ENCODE results near the gene CERK. TPM values are rescaled to one million over a fixed set of nuclear protein-coding genes. Genes with fewer than 3 reads are reported as not detected.
A peak's percentile ranks its signal among the peaks of the same experiment; 100 is the strongest.
"Not testable (repeated sequence)": the region's sequence is repeated elsewhere in the genome, so short reads cannot be mapped to it uniquely, and the experiment has no call there.

Gene CERK
- total RNA-seq, 1 donor from 2014 or later: 69.0 TPM

DNA sequence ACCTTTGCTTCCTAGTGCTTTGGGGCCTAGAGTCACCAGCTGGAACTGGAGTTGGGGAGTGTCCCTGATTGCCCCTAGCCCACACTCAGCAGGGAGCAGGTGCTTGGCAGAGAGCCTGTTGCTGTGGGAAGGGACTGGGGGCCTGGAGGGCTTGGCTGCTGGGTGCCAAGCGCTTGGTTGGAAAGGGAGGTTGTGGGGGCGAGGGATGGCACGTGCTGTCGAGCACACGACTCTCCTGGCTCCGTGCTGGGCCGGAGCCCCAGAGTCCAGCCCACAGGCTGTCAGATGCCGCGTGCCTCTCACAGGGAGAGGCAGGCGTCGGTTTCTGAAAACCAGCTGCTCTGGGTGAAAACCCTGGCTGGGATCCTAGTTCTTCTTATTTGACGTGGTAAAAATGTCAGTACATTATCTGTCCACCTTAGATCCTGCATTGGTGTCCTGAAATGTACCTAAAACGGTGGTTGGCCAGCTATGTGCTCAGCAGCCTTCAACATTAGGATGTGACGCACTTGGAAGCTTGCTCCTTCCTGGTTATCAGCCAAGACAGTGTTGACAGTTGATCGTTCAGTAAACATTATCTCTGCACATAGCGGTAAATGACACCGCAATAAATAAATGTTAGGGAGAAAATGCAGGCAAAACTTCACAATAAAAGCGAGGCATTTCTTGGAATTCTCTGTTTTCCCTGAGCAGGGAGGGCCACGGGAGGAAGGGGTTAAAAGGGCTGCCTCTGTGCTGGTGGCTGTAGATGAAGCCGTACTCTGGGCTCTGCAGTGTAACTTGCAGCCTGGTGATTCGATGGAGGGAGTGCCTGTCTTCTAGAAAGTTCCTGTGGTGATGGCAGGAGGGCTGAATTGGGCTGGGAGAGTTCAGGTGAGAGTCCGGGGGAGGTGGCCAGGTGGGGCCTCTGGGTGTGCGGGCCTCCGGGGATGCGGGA is 88.6 kb downstream of the CERK start:
- DNase-seq (peak; percentile 67), ATAC-seq (ENCODE audit: poor library complexity) (peak; percentile 70)
- intact Hi-C loops (cut with DNase I): no loop called here

DNA sequence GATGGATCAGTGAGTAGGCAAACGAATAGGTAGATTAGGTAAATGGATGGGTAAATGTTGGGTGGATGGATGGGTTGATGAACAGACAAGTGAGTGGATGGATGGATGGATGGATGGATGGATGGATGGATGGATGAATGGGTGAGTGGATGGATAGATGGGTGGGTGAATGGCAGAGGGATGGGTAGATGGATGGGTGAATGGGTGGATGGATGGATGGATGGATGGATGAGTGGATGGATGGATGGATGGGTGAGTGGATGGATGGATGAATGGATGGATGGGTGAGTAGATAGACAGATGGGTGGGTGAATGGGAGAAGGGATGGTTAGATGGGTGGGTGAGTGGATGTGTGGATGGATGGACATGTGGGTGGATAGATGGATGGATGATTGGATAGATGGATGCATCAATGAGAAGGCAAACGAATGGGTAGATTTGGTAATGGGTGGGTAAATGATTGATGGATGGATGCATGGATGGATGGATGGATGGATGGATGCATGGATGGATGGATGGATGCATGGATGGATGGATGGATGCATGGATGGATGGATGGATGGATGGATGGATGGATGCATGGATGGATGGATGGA is 89.7 kb downstream of the CERK start:
- intact Hi-C loops (cut with DNase I); ATAC-seq (ENCODE audit: poor library complexity); DNase-seq: not testable (repeated sequence)

GRCh38 chr22:46646531-46647215 is 91.4 kb downstream of the CERK start:
- DNase-seq (no peak), ATAC-seq (ENCODE audit: poor library complexity) (no peak)
- intact Hi-C loops (cut with DNase I): no loop called here

DNA sequence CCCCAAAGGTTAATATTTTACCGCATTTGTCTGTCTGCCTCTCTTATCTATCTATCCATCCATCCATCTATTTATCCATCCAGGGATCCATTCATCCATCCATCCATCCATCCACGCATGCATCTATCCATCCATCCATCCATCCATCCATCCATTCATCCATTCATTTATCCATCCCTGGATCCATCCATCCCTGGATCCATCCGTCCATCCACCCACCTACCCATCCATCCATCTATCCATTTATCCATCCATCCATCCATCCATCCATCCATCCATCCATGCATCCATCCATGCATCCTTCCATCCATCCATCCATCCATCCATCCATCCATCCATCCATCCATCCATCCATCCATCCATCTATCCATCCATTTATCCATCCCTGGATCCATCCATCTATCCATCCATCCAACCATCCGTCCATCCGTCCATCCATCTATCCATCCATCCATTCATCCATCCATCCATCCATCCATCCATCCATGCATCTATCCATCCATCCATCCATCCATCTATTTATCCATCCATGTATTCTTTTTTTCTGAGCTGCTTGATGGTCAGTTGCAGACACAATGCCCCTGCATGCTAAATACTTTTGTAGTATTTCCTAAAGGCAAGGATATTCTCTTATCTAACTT is 95.1 kb downstream of the CERK start:
- intact Hi-C loops (cut with DNase I); DNase-seq; ATAC-seq (ENCODE audit: poor library complexity): not testable (repeated sequence)

DNA sequence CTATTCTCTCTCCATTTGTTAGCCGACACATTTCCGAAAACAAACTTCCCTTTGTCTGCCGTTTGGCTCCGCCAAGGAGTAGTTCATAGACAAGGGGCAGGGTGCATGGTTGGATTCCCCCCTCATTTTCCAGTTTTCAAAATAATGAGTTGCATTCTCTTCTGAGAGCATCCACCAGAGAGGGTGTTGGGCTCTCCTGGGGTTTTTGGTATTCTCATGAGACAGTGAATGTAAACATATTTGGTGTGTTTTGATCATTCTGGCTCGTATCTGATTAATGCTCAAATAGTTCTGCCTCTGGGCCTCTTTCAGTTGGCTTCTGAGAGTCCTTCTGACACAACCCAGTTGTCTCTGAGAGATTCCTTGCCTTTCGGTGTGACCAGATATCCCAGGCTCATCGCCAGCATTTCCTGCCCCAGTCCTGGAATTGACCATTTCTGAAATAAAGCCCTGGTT is 96.2 kb downstream of the CERK start:
- intact Hi-C loops (cut with DNase I): no loop called here
- ATAC-seq (ENCODE audit: poor library complexity) (no peak), DNase-seq (no peak)

GRCh38 chr22:46640293-46641055 is 97.6 kb downstream of the CERK start:
- intact Hi-C loops (cut with DNase I): no loop called here
- DNase-seq: no peak

DNA sequence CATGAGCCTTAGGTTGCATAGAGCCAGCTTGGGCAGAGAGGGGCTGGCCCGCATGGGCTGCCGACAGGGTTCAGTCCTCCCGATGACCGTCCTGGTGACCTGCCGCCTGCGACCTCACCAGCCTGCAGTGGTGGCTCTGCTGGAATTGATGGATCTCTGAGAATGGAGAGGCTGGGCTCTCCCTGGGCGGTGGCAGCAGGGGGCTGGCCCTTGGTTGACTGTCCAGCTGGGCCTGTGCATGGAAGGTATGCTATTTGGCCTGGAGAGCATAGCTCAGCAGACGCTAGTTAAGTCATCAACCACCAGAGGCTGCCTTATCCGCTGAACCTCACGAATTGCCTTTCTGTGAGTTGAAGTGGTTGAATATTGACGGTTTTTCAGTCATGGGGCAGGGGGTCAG is 98.2 kb downstream of the CERK start:
- ATAC-seq (ENCODE audit: poor library complexity): no peak
- DNase-seq: no peak
- intact Hi-C loops (cut with DNase I): no loop called here

More at GRCh38 chr22:46640293-46641055, 97.6 kb downstream of the CERK start:
- no peak for ATAC-seq (ENCODE audit: poor library complexity)

- no peak for DNase-seq
- ATAC-seq (ENCODE audit: poor library complexity): peak; percentile 21
- intact Hi-C loops (cut with DNase I): no loop called here
Observed at GRCh38 chr22:46638601-46639431, 99.2 kb downstream of the CERK start.

- DNase-seq: no peak
- intact Hi-C loops (cut with DNase I): no loop called here
- ATAC-seq (ENCODE audit: poor library complexity): no peak
Observed at GRCh38 chr22:46637711-46638600, 100.1 kb downstream of the CERK start.

GRCh38 chr22:46636221-46637002 is 101.6 kb downstream of the CERK start:
- intact Hi-C loops (cut with DNase I): no loop called here
- ATAC-seq (ENCODE audit: poor library complexity) (no peak), DNase-seq (no peak)

DNA sequence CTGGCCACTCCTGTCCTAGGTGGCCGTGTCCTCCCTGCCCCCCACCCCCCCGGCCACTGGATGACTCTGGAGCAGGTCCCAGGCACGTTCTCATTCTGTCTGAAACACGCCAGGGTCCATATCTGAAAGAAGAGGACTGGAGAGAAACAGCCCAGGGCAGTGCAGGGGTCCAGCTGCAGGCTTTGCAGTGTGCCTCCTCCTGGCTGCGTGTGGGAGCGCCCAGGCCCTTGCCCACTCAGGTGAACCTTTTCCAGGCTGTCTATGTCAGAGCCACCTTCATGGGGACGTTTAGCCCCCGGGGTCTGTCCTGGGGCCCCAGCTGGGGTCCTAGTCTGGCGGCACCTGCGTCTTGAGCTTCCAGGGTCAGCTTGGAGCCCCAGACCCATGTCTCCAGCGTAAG is 102.3 kb downstream of the CERK start:
- intact Hi-C loops (cut with DNase I): no loop called here
- DNase-seq (no peak), ATAC-seq (ENCODE audit: poor library complexity) (peak; percentile 18)

GRCh38 chr22:46634973-46635685 is 102.9 kb downstream of the CERK start:
- ATAC-seq (ENCODE audit: poor library complexity); intact Hi-C loops (cut with DNase I): not testable (repeated sequence)
- DNase-seq: peak; percentile 74
